Lung (tissue), 12 donors: ENCODE results near the gene CD22. TPM values are rescaled to one million over a fixed set of nuclear protein-coding genes. Genes with fewer than 3 reads are reported as not detected.
"Not testable (repeated sequence)": the region's sequence is repeated elsewhere in the genome, so short reads cannot be mapped to it uniquely, and the experiment has no call there.

Source experiments
- ATAC-seq: fragments of 200-7000 bp; cut with Tn5 transposase; one replicate; pipeline ENCODE4 v1.9.1; 2020; ENCODE audit warnings: moderate number of reproducible peaks; ENCODE audit not compliant: insufficient read depth, low FRiP score
- DNase-seq, 3 donors: peaks; one replicate each; pipeline ENCODE4 v3.0.0-alpha.2; 2013 to 2017
- H3K27ac ChIP-seq, 2 donors: one replicate each; pipeline ENCODE4 v1.5.1; 2013; ENCODE audit warnings: mild to moderate bottlenecking in 2 of 2, moderate library complexity in 2 of 2, control low read depth in 1 of 2, inconsistent platforms in 1 of 2, low read depth in 1 of 2, low read length in 1 of 2
- H3K27me3 ChIP-seq, 3 donors: one replicate each; pipeline ENCODE4 v1.5.1; 2013; ENCODE audit warnings: low read length in 2 of 3; ENCODE audit not compliant: control insufficient read depth in 3 of 3, insufficient read depth in 3 of 3
- H3K36me3 ChIP-seq, 4 donors: one replicate each; pipeline ENCODE4 v1.5.1; 2013; ENCODE audit warnings: low read length in 4 of 4, mild to moderate bottlenecking in 1 of 4, moderate library complexity in 1 of 4; ENCODE audit not compliant: control insufficient read depth in 4 of 4, insufficient read depth in 4 of 4
- H3K4me1 ChIP-seq, 5 donors: one replicate each; pipeline ENCODE4 v1.5.1; 2013; ENCODE audit warnings: low read length in 5 of 5, mild to moderate bottlenecking in 2 of 5, moderate library complexity in 1 of 5; ENCODE audit not compliant: control insufficient read depth in 5 of 5, insufficient read depth in 5 of 5
- H3K4me3 ChIP-seq: one replicate; pipeline ENCODE4 v1.5.1; 2013; ENCODE audit warnings: mild to moderate bottlenecking, control low read depth, moderate library complexity
- H3K9ac ChIP-seq, 2 donors: one replicate each; pipeline ENCODE4 v1.5.1; 2013; ENCODE audit warnings: low read length in 2 of 2, control low read depth in 1 of 2; ENCODE audit not compliant: insufficient read depth in 1 of 2
- H3K9me3 ChIP-seq, 4 donors: one replicate each; pipeline ENCODE4 v1.5.1; 2013; ENCODE audit warnings: low read length in 3 of 4, mild to moderate bottlenecking in 1 of 4, moderate library complexity in 1 of 4; ENCODE audit not compliant: control insufficient read depth in 4 of 4, insufficient read depth in 3 of 4
- WGBS, 2 donors: extraction: QIAGEN DNeasy Blood & Tissue Kit; methylation state at CpG; one replicate each; pipeline ENCODE4 v1.1.7; 2013; 5-methylcytosine and 5-hydroxymethylcytosine counted together
- polyA plus RNA-seq, 2 donors: library from polyadenylated mRNA; stranded (reverse); fragments of 200-250 nt; gene quantifications; one replicate each; pipeline ENCODE4 v1.2.1, GENCODE V29; 2013
- total RNA-seq, 2 donors: library from RNA; depleted of rRNA in 1 of 2; stranded (reverse); fragments of >200 nt in 1 of 2; gene quantifications; one replicate each; pipeline ENCODE4 v1.2.1, GENCODE V29; 2014 to 2021
- TF ChIP-seq, protein P1 (sequence below): IDR thresholded peaks from 2 replicates; pipeline ENCODE4 v1.5.1; 2012; ENCODE audit warnings: mild to moderate bottlenecking; ENCODE audit errors: control extremely low read depth, extremely low read depth
- donor health status: control.
- donor health status: control.
- donor health status: Bipolar disorder and iron deficiency.
- donor health status: healthy.
- donor health status: DM: yes; HTN: yes; CAD: no.

Gene CD22
- total and polyA plus RNA-seq, 4 donors, result 4.7 to 53.8 (median 30.7) TPM

DNA sequence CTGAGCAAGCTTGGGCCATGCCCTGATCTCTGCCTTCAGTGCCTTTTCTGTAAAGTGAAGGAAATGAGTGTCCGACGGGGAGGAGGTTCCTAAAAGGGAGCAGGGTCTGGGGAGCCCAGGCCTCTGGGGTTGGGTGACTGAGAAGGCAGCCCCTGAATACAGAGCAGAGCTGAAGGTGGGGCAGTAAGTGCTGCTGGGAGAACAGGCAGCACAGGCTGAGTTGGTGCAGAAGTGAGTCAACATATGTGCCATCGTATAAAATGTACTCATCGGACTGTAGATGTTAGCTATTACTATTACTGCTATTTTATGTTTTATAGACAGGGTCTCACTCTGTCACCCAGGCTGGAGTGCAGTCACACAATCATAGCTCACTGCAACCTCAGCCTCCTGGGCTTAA, 47.7 kb upstream of the CD22 start:
- H3K4me1 ChIP-seq, result peaks cover 0 to 45% (median 15%) of the 10 kb centered on the region in 5 donors
- ATAC-seq (no peak), DNase-seq (no peak)
- WGBS, 2 donors, result 57 to 70% methylated on average over 4 of the region's 4 CpGs
- TF ChIP-seq, protein P1, sequence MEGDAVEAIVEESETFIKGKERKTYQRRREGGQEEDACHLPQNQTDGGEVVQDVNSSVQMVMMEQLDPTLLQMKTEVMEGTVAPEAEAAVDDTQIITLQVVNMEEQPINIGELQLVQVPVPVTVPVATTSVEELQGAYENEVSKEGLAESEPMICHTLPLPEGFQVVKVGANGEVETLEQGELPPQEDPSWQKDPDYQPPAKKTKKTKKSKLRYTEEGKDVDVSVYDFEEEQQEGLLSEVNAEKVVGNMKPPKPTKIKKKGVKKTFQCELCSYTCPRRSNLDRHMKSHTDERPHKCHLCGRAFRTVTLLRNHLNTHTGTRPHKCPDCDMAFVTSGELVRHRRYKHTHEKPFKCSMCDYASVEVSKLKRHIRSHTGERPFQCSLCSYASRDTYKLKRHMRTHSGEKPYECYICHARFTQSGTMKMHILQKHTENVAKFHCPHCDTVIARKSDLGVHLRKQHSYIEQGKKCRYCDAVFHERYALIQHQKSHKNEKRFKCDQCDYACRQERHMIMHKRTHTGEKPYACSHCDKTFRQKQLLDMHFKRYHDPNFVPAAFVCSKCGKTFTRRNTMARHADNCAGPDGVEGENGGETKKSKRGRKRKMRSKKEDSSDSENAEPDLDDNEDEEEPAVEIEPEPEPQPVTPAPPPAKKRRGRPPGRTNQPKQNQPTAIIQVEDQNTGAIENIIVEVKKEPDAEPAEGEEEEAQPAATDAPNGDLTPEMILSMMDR, result no peak
- H3K9me3 ChIP-seq, result no peaks in the 10 kb centered on the region
- H3K9ac ChIP-seq, result no peak overlapping the region
- peaks cover 3 to 26% (median 13%) of the 10 kb centered on the region in 4 donors for H3K36me3 ChIP-seq
- no peak overlapping the region for H3K4me3 ChIP-seq
- no peak overlapping the region for H3K27ac ChIP-seq
- H3K27me3 ChIP-seq, result peaks cover 0 to 9% (median 0%) of the 10 kb centered on the region in 3 donors

DNA sequence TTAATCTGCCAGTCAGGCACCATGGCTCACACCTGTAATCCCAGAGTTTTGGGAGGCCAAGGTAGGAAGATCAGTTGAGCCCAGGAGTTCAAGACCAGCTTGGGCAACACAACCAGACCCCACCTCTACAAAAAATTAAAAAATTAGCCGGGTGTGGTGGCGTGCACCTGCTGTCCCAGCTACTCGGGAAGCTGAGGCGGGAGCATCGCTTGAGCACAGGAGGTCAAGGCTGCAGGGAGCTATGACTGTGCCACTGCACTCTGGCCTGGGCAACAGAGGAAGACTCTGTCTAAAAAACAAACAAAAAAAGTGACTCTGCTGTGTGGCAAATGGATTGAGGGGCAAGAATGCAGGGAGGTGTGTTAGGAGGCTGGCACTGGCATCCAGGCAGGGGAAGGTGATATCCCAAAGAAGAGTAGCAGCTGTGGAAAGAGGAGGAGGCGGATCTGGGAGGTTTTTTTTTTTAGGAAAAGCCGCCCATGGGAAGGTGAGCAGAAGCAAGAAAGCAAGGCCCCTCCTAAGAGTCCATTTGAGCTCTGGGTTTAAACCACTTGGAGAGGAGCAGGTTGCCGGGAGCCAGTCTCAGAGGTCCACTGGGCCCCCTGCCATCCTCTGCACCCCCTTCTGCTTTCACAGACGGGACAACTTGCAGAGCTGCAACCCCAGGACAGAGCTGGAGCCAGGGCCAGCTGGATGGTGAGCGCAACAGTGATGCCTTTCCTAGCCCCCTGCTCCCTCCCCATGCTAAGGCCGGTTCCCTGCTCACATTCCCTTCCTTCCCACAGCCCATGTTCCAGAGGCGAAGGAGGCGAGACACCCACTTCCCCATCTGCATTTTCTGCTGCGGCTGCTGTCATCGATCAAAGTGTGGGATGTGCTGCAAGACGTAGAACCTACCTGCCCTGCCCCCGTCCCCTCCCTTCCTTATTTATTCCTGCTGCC, 44.6 kb upstream of the CD22 start:
- ATAC-seq (no peak), DNase-seq (no peak)
- Histone ChIP-seq H3K9me3 (no peaks in the 10 kb centered on the region), H3K27ac (no peak overlapping the region), H3K9ac (no peak overlapping the region), H3K36me3 (peaks cover 0 to 3% (median under 1%) of the 10 kb centered on the region in 4 donors), H3K27me3 (peaks cover 0 to 9% (median 0%) of the 10 kb centered on the region in 3 donors), H3K4me1 (peaks cover 0 to 44% (median 15%) of the 10 kb centered on the region in 5 donors), H3K4me3 (no peak overlapping the region)
- WGBS, 2 donors, result 66 to 76% methylated on average over 17 of the region's 17 CpGs
- TF ChIP-seq, protein P1, result no peak

GRCh38 chr19:35285095-35285449, 43.9 kb upstream of the CD22 start:
- H3K27me3 ChIP-seq, result peaks cover 0 to 9% (median 0%) of the 10 kb centered on the region in 3 donors
- H3K9ac ChIP-seq, result no peak overlapping the region
- DNase-seq (peak in 2 of 3 donors; percentile 37 to 48), ATAC-seq (no peak)
- no peaks in the 10 kb centered on the region for H3K9me3 ChIP-seq
- H3K4me1 ChIP-seq, result peaks cover 0 to 38% (median 12%) of the 10 kb centered on the region in 5 donors
- H3K4me3 ChIP-seq, result no peak overlapping the region
- no peak overlapping the region for H3K27ac ChIP-seq
- no peaks in the 10 kb centered on the region for H3K36me3 ChIP-seq
- WGBS, 2 donors, result 20 to 21% methylated on average over 1 of the region's 1 CpG
- TF ChIP-seq, protein P1, result no peak

DNA sequence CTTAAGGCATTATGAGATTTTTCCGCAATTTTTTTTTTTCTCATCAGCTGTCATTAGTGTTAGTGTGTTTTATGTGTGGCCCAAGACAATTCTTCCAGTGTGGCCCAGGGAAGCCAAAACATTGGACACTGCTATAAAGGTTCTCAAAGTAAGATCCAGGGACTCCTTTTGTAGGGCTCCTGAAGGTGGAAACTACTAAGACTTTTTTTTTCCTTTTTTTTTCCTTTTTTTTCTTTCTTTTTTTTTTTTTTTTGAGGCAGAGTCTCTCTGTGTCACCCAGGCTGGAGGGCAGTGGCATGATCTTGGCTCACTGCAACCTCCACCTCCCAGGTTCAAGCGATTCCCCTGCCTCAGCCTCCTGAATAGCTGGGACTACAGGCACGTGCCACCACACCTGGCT, 43.5 kb upstream of the CD22 start:
- DNase-seq, ATAC-seq, H3K27ac ChIP-seq, H3K9ac ChIP-seq, H3K4me3 ChIP-seq, H3K36me3 ChIP-seq, H3K9me3 ChIP-seq, H3K27me3 ChIP-seq: not testable (repeated sequence)
- 92 to 95% methylated on average over 3 of the region's 3 CpGs for WGBS, 2 donors
- H3K4me1 ChIP-seq, result peaks cover 0 to 34% (median 10%) of the 10 kb centered on the region in 5 donors

DNA sequence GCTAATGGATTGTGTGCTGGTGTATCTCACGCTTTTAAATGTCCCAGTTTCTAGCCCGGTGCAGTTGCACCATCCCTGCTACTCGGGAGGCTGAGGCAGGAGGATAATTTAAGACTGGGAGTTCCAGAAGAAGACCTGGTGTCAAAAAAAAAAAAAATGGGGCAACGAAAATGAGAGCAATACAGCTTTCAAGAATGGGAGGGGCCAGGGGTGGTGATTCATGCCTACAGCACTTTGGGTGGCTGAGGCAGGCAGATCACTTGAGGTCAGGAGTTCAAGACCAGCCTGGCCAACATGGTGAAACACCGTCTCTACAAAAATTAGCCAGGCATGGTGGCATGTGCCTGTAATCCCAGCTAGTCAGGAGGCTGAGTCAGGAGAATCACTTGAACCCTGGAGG, 42.9 kb upstream of the CD22 start:
- not testable (repeated sequence) for H3K9me3 ChIP-seq, ATAC-seq, H3K4me3 ChIP-seq, H3K36me3 ChIP-seq, H3K9ac ChIP-seq, DNase-seq, H3K27me3 ChIP-seq, H3K27ac ChIP-seq
- peaks cover 0 to 28% (median 5%) of the 10 kb centered on the region in 5 donors for H3K4me1 ChIP-seq
- WGBS, 2 donors, result 76 to 78% methylated on average over 5 of the region's 5 CpGs
